Right lobe of liver (tissue), 4 donors: ENCODE measurements around the gene UBE2J1.

Source experiments
- POLR2A ChIP-seq: fragments of 450-650 bp; IDR thresholded peaks from one replicate; pipeline ENCODE4 v1.6.1; 2017; ENCODE audit warnings: antibody characterized with exemption, mild to moderate bottlenecking
- TF ChIP-seq, protein P1 (sequence below), 4 donors: fragments of 200-600 bp in 3 of 4; fragments of 450-650 bp in 1 of 4; IDR thresholded peaks; one replicate each; pipeline versions ENCODE4 v1.5.1 to v1.8.0; 2016 to 2022; ENCODE audit warnings: antibody characterized with exemption in 4 of 4, mild to moderate bottlenecking in 2 of 4
- donor health status: DM: no; HTN: no; CAD: no.
- donor health status: DM: no; HTN: no; CAD: no.
- donor health status: DM: no; HTN: yes; CAD: no.

DNA sequence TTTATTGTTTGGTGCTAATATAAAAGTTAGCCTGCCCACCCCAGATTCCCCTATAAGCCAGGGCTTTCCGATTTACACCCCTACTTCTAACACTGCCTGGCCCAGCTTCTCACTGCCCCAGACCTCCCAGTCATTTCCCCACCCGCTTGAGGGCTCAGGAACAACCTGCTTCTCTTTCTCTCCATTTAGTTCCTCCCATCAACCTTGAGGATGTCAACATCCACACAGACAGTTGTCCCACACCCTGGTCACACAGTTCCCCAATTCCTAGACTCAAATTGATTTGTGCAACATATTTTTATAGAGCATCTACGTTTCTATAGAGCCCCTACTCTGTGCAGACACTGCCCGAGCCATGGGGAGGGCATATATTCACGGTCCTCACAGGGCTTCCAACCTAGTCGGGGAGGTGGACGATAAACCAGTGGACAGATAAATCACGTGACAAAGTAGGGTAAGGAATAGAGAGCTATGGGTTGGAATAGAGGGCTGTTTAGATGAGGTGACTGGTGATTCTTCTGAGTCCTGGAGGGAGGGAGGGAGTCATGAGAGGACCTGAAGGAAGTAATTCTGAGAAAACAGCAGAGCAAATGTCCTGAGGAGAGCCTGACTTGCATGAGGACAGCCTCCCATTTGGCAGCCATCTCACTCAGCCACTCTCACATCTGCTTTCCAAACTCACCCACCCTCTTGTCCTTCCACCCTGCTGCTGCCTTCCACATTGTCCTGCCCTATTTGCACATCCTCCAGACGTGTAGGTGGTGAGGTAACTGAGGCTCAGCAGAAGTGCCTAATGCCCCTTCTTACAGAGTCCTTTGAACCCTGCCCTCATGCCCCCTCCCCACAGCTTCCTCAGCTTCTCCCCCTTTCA, 43.8 kb downstream of the UBE2J1 start:
- TF ChIP-seq, protein P1, sequence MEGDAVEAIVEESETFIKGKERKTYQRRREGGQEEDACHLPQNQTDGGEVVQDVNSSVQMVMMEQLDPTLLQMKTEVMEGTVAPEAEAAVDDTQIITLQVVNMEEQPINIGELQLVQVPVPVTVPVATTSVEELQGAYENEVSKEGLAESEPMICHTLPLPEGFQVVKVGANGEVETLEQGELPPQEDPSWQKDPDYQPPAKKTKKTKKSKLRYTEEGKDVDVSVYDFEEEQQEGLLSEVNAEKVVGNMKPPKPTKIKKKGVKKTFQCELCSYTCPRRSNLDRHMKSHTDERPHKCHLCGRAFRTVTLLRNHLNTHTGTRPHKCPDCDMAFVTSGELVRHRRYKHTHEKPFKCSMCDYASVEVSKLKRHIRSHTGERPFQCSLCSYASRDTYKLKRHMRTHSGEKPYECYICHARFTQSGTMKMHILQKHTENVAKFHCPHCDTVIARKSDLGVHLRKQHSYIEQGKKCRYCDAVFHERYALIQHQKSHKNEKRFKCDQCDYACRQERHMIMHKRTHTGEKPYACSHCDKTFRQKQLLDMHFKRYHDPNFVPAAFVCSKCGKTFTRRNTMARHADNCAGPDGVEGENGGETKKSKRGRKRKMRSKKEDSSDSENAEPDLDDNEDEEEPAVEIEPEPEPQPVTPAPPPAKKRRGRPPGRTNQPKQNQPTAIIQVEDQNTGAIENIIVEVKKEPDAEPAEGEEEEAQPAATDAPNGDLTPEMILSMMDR (IDR thresholded peaks at IDR 0.05), result no peak
- no peak for TF ChIP-seq POLR2A
